ELF-1 (cell line): ENCODE data around the gene CENPP.
A peak's percentile ranks its signal among the peaks of the same experiment; 100 is the strongest.

Experiments
- DNase-seq: peaks from one replicate; pipeline ENCODE4 v3.0.0-alpha.2; 2016; ENCODE audit warnings: low read depth, low spot score

The CENPP gene

GRCh38 chr9:92656537-92656925 lies 330.8 kb downstream of the CENPP start:
- no peak for DNase-seq

GRCh38 chr9:92657296-92658094 lies 331.7 kb downstream of the CENPP start:
- DNase-seq = no peak

GRCh38 chr9:92658176-92658575 lies 332.4 kb downstream of the CENPP start:
- no peak for DNase-seq

GRCh38 chr9:92658611-92659010 lies 332.9 kb downstream of the CENPP start:
- no peak for DNase-seq

- DNase-seq = peak; percentile 39
Measured at GRCh38 chr9:92659601-92660000, 333.8 kb downstream of the CENPP start.

GRCh38 chr9:92660266-92660665 lies 334.5 kb downstream of the CENPP start:
- no peak for DNase-seq

GRCh38 chr9:92661127-92661526 lies 335.4 kb downstream of the CENPP start:
- DNase-seq = no peak

- DNase-seq = no peak
Measured at GRCh38 chr9:92661743-92662142, 336.0 kb downstream of the CENPP start.

- DNase-seq = no peak
Measured at GRCh38 chr9:92663126-92663525, 337.4 kb downstream of the CENPP start.

GRCh38 chr9:92663951-92664350 lies 338.2 kb downstream of the CENPP start:
- no peak for DNase-seq

- DNase-seq = no peak
Measured at GRCh38 chr9:92664394-92665152, 338.8 kb downstream of the CENPP start.

GRCh38 chr9:92665836-92666235 lies 340.1 kb downstream of the CENPP start:
- peak; percentile 32 for DNase-seq

- no peak for DNase-seq
Measured at GRCh38 chr9:92666236-92666635, 340.5 kb downstream of the CENPP start.

GRCh38 chr9:92666912-92667532 lies 341.3 kb downstream of the CENPP start:
- DNase-seq = no peak

- peak; percentile 44 for DNase-seq
Measured at GRCh38 chr9:92668746-92669526, 343.2 kb downstream of the CENPP start.

GRCh38 chr9:92669527-92669889 lies 343.8 kb downstream of the CENPP start:
- DNase-seq = no peak
